Embryonic facial prominence (tissue), 1 donor: ENCODE data around the gene LYZL6.

ENCODE experiments used
- DNase-seq: peaks from one replicate; pipeline ENCODE4 v3.0.0-alpha.2; 2016; ENCODE audit errors: extremely low spot score

LYZL6 gene, protein sequence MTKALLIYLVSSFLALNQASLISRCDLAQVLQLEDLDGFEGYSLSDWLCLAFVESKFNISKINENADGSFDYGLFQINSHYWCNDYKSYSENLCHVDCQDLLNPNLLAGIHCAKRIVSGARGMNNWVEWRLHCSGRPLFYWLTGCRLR

DNA sequence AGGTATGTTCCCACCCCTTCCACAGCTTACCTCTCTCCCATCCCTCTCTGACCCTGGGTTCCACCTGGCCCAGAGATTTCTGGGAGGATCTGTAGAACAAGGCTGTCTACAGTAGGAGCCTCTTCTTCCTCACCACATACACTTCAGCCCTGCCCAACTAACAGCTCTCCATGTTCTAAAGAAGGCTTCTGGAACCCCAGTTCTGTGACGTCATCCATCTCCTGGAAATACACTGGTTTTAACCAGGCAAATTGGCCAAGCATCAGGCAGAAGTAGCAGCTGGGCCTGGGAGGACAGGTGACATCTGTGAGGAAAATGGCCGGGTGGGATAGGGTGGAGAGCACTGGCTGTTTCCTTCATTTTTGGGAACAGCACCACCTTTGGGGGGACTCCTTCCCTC, at the start of gene LYZL6:
Gene LYZL6 (minus strand): TSS at position 177 of the 400 bp plus-strand sequence. CDS start 4,357 bp downstream, outside the sequence.
- DNase-seq: no peak

DNA sequence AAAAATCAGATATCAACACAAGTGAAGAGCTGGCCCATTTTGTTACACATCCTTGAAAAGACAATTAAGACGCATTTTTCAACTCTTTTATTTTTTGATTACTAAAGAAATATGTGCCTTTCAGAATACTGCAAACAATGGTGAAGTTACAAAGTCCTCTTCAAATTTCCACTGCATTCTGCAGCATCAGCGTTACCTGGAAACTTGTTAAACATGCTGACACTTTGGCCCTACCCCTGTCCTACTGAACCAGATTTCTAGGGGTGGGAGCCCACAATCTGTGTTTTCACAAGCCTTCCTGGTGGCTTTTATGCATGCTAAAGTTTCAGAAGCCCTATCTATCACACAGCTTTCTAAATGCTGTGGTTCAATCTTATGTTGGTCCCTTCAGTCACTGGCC, 47.6 kb upstream of the LYZL6 start:
- DNase-seq: no peak

DNA sequence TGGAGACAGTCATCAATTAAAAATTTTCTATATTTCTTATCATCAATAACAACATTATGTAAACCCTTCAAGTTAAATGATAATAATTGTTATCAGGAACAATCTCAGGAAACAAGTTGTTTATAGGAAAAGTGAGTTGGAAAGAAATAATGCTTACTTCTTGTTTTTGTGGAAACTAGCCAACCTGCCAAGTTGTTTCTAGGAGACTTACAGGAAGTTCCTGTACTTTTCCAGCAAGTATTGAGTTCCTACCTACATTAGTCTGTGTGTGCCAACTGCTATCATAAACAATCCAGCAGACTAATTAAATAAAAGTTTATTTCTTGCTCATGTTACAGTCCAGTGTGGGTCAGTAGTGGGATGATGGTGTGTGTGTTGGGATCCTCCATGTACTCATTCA, 44.7 kb upstream of the LYZL6 start:
- no peak for DNase-seq

DNA sequence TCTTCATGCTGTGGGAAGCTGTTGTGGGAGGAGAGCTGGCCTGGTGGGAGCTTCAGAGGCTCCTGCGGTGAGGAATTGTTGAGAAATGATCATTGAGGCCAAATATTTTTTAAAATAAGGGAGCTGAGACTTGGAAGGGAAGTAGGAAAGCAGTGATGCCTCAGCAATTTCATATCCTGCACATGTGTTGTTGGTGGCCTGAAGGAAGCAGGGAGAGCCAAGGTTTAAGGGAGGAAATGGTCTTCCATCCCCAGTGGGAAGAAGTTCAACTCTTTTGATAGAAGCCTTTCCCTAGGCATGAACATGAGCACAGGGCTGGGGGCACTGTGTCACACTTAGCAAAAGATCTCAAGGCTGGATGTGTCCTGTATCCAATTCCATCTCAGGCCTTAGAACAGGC, 43.1 kb upstream of the LYZL6 start, which contains the start of gene CCL14:
Gene CCL14 (minus strand): TSS at position 87 of the 400 bp plus-strand sequence. CDS start 80 bp downstream, at position 7.
- DNase-seq: no peak

DNA sequence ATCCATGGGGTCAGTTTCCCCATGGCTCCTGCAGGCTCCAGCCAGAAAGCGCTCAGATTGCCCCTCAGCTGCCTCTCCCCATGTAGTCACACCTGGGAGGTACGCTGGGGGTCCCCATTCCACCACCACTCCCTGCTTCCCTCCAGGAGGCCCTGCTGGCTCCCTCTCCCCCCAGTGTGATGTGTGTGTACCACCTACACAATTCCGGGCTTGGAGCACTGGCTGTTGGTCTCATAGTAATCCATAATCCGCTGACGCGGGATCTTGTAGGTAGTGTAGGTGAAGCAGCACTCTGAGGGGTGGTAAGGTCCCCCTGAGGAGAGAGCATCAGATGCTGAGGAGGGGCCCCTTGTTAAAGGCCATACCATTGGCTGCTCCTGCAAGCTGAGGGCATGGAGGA, 40.6 kb upstream of the LYZL6 start:
- no peak for DNase-seq

DNA sequence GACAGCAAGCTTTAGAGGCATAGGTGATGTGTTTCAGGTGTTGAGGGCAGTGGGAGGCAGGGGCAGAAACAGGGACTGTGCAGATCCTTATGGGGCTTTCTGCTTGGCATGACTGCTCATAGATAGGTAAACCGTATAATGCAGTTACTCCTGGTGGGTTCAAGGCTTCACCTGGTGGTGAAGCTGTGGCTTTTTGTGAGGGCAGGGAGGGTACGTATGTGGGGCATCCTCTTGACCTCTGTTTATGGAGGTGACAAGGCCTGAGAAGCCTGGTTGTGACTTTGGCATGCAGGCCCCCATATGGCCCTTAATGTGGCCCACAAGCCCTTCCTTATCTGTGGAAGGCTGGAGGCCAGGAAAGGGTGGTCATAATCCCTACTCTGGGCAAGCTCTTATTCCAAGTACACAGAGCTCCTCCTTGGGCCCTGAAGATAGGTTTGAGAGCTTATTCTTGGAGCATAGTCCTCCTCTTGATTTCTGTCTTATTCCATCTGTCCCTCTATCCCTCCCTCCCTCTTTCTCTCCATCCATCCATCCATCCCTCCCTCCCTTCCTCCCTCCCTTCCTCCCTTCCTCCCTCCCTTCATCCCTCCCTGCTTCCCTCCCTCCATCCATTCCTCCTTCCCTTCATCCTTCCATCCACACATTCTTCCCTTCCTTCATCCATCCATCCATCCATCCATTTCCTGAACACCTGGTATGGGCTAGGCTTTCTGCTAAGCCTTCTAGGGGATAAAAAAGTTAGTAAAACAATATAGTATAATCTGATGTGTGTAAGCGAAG, 39.1 kb upstream of the LYZL6 start:
- DNase-seq: no peak

DNA sequence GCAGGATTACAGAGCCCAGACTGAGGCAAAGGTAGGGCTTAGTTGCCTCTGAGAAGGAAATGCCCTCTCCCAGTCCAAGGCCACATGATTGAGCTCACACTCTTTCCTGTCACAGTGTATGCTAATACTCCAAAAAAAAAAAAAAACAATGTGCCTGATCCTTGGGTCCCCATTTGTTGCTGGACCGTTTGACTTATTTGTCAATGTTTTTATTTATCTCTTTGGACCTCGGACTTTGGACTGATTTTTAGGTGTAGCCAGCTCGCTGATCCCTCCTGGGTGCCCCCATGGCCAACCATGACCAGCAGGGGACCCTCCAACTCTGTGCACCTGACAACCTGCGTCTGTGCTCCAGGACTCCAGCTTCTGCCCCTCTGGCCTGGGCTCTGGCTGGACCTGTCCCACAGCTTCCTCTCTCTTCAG, 38.4 kb upstream of the LYZL6 start:
- no peak for DNase-seq

DNA sequence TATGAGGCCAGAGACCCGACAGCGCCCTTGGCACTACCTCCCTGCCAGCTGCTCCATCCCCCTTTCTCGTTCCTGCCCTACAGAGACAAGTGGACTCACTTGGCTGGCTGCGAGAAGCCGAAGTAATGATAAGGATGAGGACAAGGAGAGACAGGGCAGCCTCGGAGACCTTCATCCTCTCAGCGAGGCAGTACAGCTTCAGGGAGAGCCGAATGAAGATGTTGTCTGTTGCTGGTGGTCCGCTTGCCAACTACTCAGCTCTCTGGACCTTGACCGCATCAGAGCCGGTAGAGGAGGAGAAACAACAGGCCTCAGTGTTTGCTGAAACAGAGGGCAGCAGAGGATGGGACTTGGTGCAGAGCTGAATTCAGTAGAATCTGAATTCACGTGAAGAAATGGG, 37.7 kb upstream of the LYZL6 start, which contains the start of gene CCL16:
Gene CCL16 (minus strand): TSS at position 252 of the 400 bp plus-strand sequence. CDS start 77 bp downstream, at position 175.
- DNase-seq: no peak

DNA sequence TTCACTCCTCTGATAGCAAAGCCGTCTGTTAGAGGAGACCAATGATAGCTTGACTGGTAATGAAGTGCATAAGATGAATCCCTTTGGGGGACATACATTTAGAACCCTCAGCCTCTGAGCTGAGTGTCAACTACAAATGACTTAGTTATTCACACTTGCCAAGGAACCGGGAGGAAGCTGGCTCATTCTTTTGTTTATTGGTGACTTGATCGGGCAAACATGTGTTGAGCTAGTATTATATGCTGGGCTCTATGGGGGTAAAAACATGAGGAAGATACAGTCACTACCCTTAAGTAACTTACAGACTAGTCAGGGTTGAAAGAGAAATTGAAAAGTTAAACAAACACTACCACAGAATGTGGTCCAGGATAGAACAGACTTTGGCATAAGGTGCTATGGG, 34.8 kb upstream of the LYZL6 start:
- no peak for DNase-seq

DNA sequence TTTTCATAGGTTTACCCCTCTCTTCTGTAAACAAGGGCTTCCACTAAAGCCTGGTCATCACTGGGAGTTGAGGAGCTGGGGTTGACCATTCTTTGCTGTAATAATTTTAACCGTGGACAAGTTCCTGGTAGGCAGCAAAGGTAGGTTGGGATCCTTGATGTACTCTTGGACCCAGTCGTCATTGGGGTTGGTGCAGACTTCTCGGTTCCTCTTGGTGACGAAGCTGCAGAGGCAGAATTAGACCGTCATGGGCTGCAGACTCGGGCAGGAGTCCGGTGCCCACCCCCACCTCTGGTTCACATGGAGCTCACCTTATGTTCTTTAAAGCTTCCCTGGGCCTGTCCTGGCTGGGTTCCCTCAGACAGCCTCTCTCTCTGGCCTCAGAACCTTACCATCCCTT, 34.0 kb upstream of the LYZL6 start:
- DNase-seq: no peak

DNA sequence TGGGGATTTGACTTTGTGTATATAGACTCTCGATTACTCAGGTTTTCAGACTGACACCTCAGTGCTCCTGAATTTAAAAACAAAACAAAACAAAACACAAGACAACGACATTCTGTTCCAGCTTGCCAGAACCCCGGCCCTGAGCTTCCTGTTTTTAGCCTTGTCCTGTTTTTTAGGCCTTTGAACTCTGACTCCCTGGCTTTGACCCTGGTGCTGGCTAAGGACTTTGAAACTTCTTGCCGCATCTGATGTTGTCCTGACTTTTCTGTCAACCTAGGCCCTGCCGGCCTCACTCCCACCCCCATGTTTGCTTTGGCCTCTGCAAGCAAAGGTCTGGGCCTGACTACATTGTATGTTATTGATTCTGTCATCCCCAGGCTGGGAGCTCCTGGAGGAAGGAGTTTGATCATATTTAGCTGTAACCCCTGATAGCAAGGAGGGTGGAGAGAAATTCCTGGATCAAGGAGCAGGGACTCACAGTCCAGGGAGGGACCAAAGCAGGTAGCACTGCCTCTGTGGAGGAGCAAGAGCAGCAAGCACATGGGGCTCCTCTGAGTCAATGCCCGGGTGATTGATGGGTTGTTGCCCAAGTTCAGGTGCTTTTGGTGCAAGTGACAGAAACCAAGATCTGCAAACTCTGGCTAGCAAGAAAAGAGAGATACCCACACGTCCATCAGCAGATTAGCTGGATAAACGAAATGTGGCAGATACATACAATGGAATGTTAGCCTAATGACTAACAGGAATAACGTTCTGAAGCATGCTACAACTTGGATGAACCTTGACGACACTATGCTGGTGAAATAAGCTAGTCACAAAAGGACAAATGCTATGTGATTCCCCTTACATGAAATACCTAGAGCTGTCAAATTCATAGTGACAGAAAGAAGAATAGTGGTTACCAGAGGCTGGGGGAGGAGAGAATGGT, 30.1 kb upstream of the LYZL6 start:
- DNase-seq: no peak

DNA sequence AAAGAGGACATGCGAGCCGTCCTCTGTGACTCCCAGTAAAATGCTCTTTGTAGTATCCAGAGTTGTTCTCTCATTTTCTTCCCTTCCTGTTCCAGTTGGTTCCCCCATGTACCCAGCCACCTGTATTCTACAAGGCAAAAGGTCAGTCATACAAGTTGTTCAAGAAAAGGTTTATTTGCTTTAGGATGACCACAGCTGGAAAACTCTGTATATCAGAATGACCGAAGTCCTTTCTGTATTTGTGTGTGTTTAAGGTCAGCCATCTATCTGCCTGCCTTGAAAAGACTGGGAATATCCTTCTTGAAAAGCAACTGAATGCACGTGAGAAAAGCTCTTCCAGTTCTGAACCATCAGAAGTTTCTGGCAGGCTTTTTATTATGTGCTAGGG, 29.4 kb upstream of the LYZL6 start:
- no peak for DNase-seq

DNA sequence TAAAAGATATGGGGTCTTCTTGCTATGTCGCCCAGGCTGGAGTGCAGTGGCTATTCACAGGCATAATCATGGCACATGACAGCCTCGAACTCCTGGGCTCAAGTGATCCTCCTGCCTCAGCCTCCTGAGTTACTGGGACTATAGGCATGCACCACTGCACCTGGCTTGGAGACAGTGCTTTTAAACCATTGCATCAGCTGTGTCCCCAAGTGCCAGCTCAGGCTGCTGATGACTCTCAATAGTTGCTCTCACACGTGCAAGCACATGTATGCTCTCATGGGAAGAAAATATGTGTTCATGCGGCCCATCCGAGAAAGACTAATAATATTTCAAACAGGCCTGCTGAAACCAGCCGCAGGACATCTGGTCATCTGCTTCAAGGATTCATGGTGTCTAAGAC, 29.0 kb upstream of the LYZL6 start:
- DNase-seq: no peak

DNA sequence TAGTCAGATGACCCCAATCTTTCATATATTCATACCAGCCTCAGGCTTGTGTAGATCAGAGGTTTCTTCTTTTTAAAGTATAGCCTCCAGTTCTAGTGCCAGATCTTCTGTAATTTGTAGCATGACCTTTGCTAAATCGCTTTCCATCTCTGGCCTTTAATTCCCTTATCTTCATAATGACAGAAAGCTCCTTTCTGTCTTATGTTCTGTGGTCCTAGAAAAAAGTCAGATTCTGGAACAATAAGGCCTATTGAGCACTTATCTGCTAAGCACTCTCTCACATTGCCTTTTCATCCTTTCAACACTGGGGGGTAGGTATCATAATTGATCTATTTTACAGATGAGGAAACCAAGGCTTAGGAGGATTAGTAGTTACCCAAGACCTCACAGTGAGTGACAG, 28.6 kb upstream of the LYZL6 start:
- DNase-seq: no peak

DNA sequence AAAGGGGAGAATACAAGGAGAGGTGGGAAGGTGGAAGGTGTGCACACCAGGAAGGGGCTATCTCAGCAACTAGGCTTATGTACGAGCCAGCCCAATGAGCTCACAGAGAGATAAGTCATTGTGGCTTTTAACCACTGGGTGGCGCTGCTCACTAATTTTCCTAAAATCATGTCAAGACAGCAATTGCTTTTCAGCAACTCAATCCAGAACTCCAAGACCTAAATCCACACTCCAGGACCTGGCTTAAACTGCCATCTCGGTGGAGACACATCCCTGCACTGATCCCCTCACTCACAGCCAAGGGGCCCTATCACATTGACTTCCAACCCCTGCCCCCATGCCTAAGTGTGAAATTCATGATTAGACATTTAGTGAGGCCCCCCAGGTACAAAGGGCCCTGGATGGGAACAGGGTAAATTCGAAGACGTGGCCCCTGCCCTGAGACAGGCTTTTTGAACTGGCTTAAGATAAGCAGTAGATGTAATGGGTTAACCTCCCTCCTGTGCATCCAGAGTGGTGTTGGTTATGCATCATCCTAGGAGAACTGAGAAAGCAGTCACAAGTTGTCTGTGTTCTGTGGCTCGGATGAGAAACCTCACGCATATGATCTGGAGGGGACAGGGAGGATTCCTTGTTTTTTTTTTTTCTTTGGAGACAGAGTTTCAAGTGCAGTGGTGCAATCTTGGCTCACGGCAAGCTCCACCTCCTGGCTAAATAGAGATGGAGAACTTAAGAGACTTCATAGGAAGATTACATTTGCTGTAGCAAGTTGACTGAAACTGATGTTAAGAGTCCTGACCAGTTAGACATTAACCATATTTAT, 26.3 kb upstream of the LYZL6 start:
- peak; percentile 69 for DNase-seq

DNA sequence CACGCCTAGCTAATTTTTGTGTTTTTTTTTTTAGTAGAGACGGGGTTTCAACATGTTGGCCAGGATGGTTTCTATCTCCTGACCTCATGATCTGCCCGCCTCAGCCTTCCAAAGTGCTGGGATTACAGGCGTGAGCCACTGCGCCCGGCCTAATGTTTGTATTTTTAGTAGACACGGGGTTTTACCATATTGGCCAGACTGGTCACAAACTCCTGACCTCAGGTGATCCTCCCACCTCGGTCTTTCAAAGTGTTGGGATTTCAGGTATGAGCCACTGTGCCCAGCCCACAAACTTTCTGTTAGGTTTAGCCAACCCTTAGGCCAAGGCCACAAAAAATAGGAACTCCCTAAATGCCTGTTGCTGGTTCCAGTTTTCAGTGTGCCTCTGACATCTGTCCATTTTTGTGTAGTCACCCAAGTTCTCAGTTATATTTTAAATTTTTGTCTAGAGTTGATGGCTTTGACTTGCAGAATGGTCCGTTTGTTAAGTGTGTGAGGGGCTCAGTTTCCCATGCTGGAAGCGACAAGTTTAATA, 25.1 kb upstream of the LYZL6 start:
- no peak for DNase-seq

DNA sequence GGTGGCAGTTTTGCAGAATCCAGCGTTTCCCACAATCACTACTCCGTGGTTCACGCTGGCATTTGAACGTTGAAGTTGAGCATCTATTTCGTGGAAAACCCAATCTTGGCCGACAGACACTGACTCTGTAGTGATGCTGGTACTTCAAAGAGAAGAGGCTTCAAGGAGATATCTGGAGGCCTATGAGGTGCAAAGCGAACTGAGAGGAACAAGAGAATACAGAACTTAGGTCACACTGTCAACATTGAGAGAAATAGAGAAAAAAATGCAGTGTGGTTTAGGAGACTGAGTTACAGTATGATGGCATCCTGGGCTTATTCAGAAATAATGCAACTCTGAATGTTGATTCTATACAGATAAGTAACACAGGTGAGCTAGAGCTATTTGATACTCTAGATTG, 21.8 kb upstream of the LYZL6 start:
- no peak for DNase-seq

DNA sequence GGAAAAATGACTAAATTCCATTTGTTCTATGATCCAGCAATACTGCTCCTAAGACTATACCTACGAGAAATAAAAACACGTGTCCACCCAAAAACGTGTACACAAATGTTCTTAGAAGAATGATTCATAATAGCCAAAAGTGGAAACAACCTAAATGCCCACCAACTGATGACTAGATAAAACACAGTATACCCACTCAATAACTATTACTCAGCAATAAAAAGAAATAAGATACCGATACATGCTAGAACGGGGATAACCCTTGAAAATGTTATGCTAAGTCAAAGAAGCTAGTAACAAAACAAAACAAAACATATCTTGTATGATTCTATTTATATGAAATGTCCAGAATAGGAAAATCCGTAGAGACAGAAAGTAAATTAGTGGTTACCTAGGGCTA, 20.1 kb upstream of the LYZL6 start:
- no peak for DNase-seq

DNA sequence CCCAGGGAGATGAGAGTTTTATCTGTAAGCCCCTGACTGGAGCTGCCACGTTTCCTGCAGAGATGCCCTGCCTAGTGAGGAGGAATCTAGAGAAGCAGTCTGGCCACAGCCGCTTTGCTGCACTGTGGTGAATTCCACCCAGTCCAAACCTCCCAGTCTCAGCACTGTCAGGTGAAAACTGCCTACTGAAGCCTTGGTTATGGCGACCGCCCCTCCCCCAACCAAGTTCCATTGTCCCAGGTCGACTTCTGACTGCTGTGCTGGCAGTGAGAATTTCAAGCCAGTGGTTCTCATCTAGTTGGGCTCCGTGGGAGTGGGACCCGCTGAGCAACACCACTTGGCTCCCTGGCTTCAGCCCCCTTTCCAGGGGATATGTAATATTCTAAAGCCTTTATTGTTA, 10.2 kb upstream of the LYZL6 start:
- DNase-seq: no peak

DNA sequence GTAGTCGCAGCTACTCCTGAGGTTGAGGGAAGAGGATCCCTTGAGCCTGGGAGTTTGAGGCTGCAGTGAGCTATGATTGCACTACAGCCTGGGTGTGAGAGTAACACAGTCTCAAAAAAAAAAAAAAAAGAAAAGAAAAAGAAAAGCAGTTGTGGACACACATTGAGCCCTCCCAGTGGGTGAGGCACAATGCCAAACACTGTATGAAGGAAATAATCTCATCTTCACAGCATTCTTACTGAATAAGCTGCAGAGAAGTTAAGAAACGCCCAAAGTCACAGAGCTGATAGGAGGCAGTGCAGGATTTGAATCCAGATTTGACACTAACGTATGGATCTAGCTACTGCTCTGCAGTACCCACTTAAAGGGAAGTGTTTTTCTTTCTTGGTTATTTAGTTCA, 5.9 kb upstream of the LYZL6 start:
- DNase-seq: no peak

DNA sequence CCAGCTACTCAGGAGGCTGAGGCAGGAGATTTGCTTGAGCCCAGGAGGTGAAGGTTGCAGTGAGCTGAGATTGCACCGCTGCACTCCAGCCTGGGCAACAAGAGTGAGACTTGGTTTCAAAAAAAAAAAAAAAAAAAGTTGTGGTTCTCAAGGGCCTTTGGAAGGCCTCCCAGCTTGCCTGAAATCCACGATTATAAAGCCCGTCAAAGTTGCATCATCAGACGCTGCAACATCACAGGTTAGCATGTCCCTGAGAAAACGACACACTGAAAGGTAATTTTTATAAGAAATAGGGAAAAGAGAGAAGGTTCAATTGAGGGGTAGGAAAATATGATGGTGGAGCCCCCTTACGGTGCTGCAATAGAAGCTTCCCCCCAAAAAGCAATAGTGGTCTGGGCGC, 4.6 kb upstream of the LYZL6 start:
- no peak for DNase-seq
